HG03103 (cell line): ENCODE results near the gene AS3MT.
"Not testable (repeated sequence)": the region's sequence is repeated elsewhere in the genome, so short reads cannot be mapped to it uniquely, and the experiment has no call there.

Experiments used
- ATAC-seq: cut with Tn5 transposase; IDR thresholded peaks from one replicate; pipeline ENCODE4 v1.9.1; 2021; ENCODE audit warnings: low read depth; ENCODE audit not compliant: unreplicated experiment

Gene AS3MT

GRCh38 chr10:102869258-102870198, at the start of gene AS3MT:
AS3MT (plus strand) TSS chr10:102869470; CDS start chr10:102869593, 123 bp downstream.
- no peak for ATAC-seq

GRCh38 chr10:102820008-102820407, 49.3 kb upstream of the AS3MT start:
- ATAC-seq = not testable (repeated sequence)

- ATAC-seq = no peak
Measured at GRCh38 chr10:102822222-102822621, 47.0 kb upstream of the AS3MT start.

GRCh38 chr10:102824664-102825063, 44.6 kb upstream of the AS3MT start:
- no peak for ATAC-seq

- ATAC-seq = no peak
Measured at GRCh38 chr10:102826148-102826796, 43.0 kb upstream of the AS3MT start.

GRCh38 chr10:102827597-102827975, 41.7 kb upstream of the AS3MT start:
- no peak for ATAC-seq

GRCh38 chr10:102831322-102832071, 37.8 kb upstream of the AS3MT start:
- no peak for ATAC-seq

- ATAC-seq = no peak
Measured at GRCh38 chr10:102832248-102832647, 37.0 kb upstream of the AS3MT start.

- no peak for ATAC-seq
Measured at GRCh38 chr10:102832987-102833386, 36.3 kb upstream of the AS3MT start.

GRCh38 chr10:102834143-102834542, 35.1 kb upstream of the AS3MT start:
- ATAC-seq = no peak

GRCh38 chr10:102835007-102835482, 34.2 kb upstream of the AS3MT start:
- no peak for ATAC-seq

GRCh38 chr10:102837230-102837721, 32.0 kb upstream of the AS3MT start, which contains the start of gene CYP17A1:
CYP17A1 (minus strand) TSS chr10:102837413; CDS start chr10:102837361, 52 bp downstream.
- no peak for ATAC-seq

GRCh38 chr10:102838276-102838927, 30.9 kb upstream of the AS3MT start:
- ATAC-seq = not testable (repeated sequence)

GRCh38 chr10:102841827-102842345, 27.4 kb upstream of the AS3MT start:
- no peak for ATAC-seq

GRCh38 chr10:102843139-102843538, 26.1 kb upstream of the AS3MT start:
- not testable (repeated sequence) for ATAC-seq

GRCh38 chr10:102844190-102844776, 25.0 kb upstream of the AS3MT start:
- ATAC-seq = not testable (repeated sequence)

GRCh38 chr10:102845352-102845902, 23.8 kb upstream of the AS3MT start:
- no peak for ATAC-seq

- no peak for ATAC-seq
Measured at GRCh38 chr10:102850025-102850518, 19.2 kb upstream of the AS3MT start.

- ATAC-seq = not testable (repeated sequence)
Measured at GRCh38 chr10:102853237-102853636, 16.0 kb upstream of the AS3MT start.
